Fibroblast of lung (primary cell): ENCODE data around the gene CSNK2A1. TPM values are rescaled to one million over a fixed set of nuclear protein-coding genes. Genes with fewer than 3 reads are reported as not detected.

ENCODE experiments used
- DNase-seq, 2 donors: peaks; one replicate each; pipeline versions ENCODE4 v3.0.0 to v3.0.0-alpha.2; 2010; ENCODE audit warnings: low read depth in 2 of 2
- H2AFZ ChIP-seq: 2 replicates; pipeline ENCODE4 v1.5.1; 2012; ENCODE audit warnings: low read length, control low read depth, inconsistent platforms
- H3K27ac ChIP-seq: 2 replicates; pipeline ENCODE4 v1.5.1; 2011; ENCODE audit warnings: low read length, control low read depth; ENCODE audit not compliant: insufficient read depth
- H3K27me3 ChIP-seq: 2 replicates; pipeline ENCODE4 v1.5.1; 2011; ENCODE audit warnings: mild to moderate bottlenecking, low read length; ENCODE audit not compliant: control insufficient read depth, insufficient read depth
- H3K36me3 ChIP-seq: 2 replicates; pipeline ENCODE4 v1.5.1; 2011; ENCODE audit warnings: low read length; ENCODE audit not compliant: control insufficient read depth, insufficient read depth
- H3K4me1 ChIP-seq: 2 replicates; pipeline ENCODE4 v1.5.1; 2011; ENCODE audit warnings: low read length; ENCODE audit not compliant: control insufficient read depth, insufficient read depth; ENCODE audit errors: extremely low read depth
- H3K4me2 ChIP-seq: 2 replicates; pipeline ENCODE4 v1.5.1; 2011; ENCODE audit warnings: low read length, control low read depth; ENCODE audit not compliant: insufficient read depth; ENCODE audit errors: extremely low read depth
- H3K4me3 ChIP-seq, 4 experiments: fragments of 200-600 bp in 1 of 4; sonication (generic) in 1 of 4; replicated peaks in 1 of 4; 2 replicates each; pipeline ENCODE4 v1.5.1; 2011 to 2016; ENCODE audit warnings: low read length in 4 of 4, low read depth in 3 of 4, mild to moderate bottlenecking in 3 of 4, control low read depth in 2 of 4, inconsistent platforms in 1 of 4, mixed read lengths in 1 of 4; ENCODE audit not compliant: insufficient read depth in 1 of 4; ENCODE audit errors: control extremely low read depth in 1 of 4
- H3K79me2 ChIP-seq: 2 replicates; pipeline ENCODE4 v1.5.1; 2012; ENCODE audit warnings: mild to moderate bottlenecking, low read length, inconsistent platforms; ENCODE audit not compliant: control insufficient read depth, insufficient read depth
- H3K9ac ChIP-seq: 2 replicates; pipeline ENCODE4 v1.5.1; 2011; ENCODE audit warnings: mild to moderate bottlenecking, low read length, control low read depth; ENCODE audit not compliant: insufficient read depth
- H3K9me3 ChIP-seq: 2 replicates; pipeline ENCODE4 v1.5.1; 2012; ENCODE audit warnings: low read depth, low read length; ENCODE audit not compliant: control insufficient read depth, insufficient read depth
- H4K20me1 ChIP-seq: 2 replicates; pipeline ENCODE4 v1.5.1; 2011; ENCODE audit warnings: low read length; ENCODE audit not compliant: control insufficient read depth, insufficient read depth; ENCODE audit errors: extremely low read depth
- EZH2 ChIP-seq: IDR thresholded peaks from 2 replicates; pipeline ENCODE4 v1.5.1; 2012; ENCODE audit warnings: low read length, control low read depth, mild to moderate bottlenecking; ENCODE audit errors: missing control alignments
- polyA plus RNA-seq, 2 donors: library from polyadenylated mRNA; depleted of rRNA in 1 of 2; stranded (reverse) in 1 of 2; unstranded in 1 of 2; fragments of >200 nt; gene quantifications; 2 replicates each; pipeline ENCODE4 v1.2.1, GENCODE V29; 2011 to 2012; ENCODE audit warnings: missing spikeins in 1 of 2
- total RNA-seq: library from RNA; depleted of rRNA; stranded (reverse); fragments of >200 nt; gene quantifications from 2 replicates; pipeline ENCODE4 v1.2.1, GENCODE V29; 2014
- TF ChIP-seq, protein P1 (sequence below), 2 donors: IDR thresholded peaks in 1 of 2; conservative IDR thresholded peaks in 1 of 2; 1 replicate in 1 of 2; 2 replicates in 1 of 2; pipeline ENCODE4 v1.5.1; 2011 to 2012; ENCODE audit warnings: low read length in 2 of 2, control low read depth in 1 of 2, inconsistent platforms in 1 of 2, low read depth in 1 of 2, mild to moderate bottlenecking in 1 of 2

CSNK2A1 gene
- total and polyA plus RNA-seq, 2 donors (not counting 1 experiment from before 2014, with no cell fraction given): 120 to 124 TPM

DNA sequence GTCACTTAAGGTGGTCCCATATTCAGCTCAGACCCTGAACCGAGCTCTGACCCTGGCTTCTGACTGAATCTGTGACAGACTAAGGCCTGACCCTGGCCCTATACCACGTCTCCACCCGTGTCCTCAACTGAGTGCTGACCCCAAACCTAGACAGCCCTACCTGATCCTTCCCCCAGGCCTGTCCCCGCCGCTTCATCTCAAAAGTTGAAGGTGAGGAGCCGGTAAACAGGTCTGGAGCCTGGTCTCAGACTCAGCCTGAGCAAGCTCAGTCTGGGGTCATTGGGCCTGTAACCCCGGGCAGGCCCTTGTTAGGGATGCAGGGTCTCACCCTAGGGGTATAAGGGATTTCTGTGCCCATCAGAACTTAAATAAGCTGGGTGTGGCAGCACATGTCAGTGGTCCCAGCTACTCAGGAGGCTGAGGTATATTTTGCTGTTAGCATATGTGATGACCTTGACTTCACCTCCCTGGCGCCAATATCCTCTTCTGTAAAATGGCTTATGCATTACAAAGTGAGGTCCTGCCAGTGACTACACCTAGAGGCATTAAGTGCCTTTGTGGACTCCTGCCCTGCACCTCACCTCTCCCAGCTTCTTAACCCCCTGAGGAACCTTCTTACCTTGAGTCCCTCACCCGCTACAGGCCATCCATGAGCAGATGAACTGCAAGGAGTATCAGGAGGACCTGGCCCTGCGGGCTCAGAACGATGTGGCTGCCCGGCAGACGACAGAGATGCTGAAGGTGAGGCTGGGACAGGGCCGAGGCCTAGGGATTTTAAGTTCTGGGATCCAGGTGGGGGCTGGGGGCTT is 115.5 kb downstream of the CSNK2A1 start:
- no peaks in the 10 kb centered on the region for H3K9me3 ChIP-seq
- H4K20me1 ChIP-seq: no peaks in the 10 kb centered on the region
- no peak for DNase-seq
- H3K4me1 ChIP-seq: no peaks in the 10 kb centered on the region
- H3K27ac ChIP-seq: no peak overlapping the region
- H3K27me3 ChIP-seq: no peaks in the 10 kb centered on the region
- H3K79me2 ChIP-seq: no peaks in the 10 kb centered on the region
- no peak overlapping the region for H3K9ac ChIP-seq
- peaks cover 11% of the 10 kb centered on the region for H3K36me3 ChIP-seq
- no peak overlapping the region for H2AFZ ChIP-seq
- TF ChIP-seq, protein P1, sequence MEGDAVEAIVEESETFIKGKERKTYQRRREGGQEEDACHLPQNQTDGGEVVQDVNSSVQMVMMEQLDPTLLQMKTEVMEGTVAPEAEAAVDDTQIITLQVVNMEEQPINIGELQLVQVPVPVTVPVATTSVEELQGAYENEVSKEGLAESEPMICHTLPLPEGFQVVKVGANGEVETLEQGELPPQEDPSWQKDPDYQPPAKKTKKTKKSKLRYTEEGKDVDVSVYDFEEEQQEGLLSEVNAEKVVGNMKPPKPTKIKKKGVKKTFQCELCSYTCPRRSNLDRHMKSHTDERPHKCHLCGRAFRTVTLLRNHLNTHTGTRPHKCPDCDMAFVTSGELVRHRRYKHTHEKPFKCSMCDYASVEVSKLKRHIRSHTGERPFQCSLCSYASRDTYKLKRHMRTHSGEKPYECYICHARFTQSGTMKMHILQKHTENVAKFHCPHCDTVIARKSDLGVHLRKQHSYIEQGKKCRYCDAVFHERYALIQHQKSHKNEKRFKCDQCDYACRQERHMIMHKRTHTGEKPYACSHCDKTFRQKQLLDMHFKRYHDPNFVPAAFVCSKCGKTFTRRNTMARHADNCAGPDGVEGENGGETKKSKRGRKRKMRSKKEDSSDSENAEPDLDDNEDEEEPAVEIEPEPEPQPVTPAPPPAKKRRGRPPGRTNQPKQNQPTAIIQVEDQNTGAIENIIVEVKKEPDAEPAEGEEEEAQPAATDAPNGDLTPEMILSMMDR (conservative IDR thresholded peaks at IDR 0.05 in 1 of 2, IDR thresholded peaks at IDR 0.05 in 1 of 2; ENCODE audit: low read depth in 1 of 2, low read length in 2 of 2): no peak
- no peak for TF ChIP-seq EZH2
- H3K4me2 ChIP-seq: no peak overlapping the region
- no peak overlapping the region for H3K4me3 ChIP-seq

DNA sequence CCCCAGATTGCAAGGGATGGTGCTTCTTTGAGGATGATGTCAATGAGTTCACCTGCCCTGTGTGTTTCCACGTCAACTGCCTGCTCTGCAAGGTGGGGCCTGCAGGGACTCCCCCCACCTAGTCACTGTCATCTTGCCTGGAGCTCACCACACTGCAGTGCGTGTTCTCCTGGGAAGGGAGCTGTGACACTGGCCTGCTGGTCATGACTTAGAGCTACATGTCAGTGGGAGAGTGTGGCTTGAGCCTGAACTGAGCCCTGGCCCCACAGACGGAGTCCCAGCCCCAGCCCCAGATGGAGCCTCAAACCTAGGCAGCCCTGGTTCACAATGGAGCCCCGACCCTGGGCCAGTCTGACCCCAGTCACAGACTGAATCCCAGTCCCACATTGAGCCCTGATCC is 116.2 kb downstream of the CSNK2A1 start:
- H2AFZ ChIP-seq: no peak overlapping the region

DNA sequence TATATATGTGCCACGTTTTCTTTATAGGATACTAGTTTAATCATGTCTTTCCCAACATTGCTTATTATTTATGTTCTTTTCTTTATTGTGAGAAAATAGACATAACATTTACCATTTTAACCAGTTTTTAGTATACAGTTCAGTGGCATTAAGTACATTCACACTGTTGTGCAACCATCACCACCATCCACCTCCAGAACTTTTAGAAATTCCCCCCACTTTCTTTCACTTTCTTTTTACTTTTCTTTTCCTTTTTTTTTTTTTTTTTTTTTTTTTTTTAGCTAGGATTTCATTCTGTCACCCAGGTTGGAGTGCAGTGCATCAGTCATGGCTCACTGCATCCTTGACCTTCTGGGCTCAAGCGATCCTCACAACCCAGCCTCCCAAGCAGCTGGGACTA is 117.0 kb downstream of the CSNK2A1 start:
- no peak for TF ChIP-seq EZH2
- TF ChIP-seq, protein P1 (conservative IDR thresholded peaks at IDR 0.05 in 1 of 2, IDR thresholded peaks at IDR 0.05 in 1 of 2; ENCODE audit: low read depth in 1 of 2, low read length in 2 of 2): no peak
- H3K36me3 ChIP-seq: peaks cover 9% of the 10 kb centered on the region

More for the DNA sequence above, 116.2 kb downstream of the CSNK2A1 start:
- no peaks in the 10 kb centered on the region for H4K20me1 ChIP-seq
- no peak overlapping the region for H3K9ac ChIP-seq
- H3K4me3 ChIP-seq: no peak overlapping the region
- H3K4me1 ChIP-seq: no peaks in the 10 kb centered on the region
- no peaks in the 10 kb centered on the region for H3K27me3 ChIP-seq
- H3K4me2 ChIP-seq: no peak overlapping the region
- no peak for DNase-seq
- TF ChIP-seq EZH2: no peak
- H3K27ac ChIP-seq: no peak overlapping the region
- no peaks in the 10 kb centered on the region for H3K79me2 ChIP-seq
- H3K36me3 ChIP-seq: peaks cover 9% of the 10 kb centered on the region
- H3K9me3 ChIP-seq: no peaks in the 10 kb centered on the region

More for the DNA sequence above, 117.0 kb downstream of the CSNK2A1 start:
- H4K20me1 ChIP-seq: no peaks in the 10 kb centered on the region
- no peaks in the 10 kb centered on the region for H3K4me1 ChIP-seq
- no peaks in the 10 kb centered on the region for H3K9me3 ChIP-seq
- no peak overlapping the region for H3K4me2 ChIP-seq
- no peak overlapping the region for H3K27ac ChIP-seq
- H3K4me3 ChIP-seq: no peak overlapping the region
- no peaks in the 10 kb centered on the region for H3K27me3 ChIP-seq
- DNase-seq: no peak
- no peak overlapping the region for H3K9ac ChIP-seq
- no peaks in the 10 kb centered on the region for H3K79me2 ChIP-seq
- H2AFZ ChIP-seq: no peak overlapping the region

Other genes starting within 250 kb of the CSNK2A1 start
- gene ZCCHC3, start 246.2 kb downstream of the CSNK2A1 start, total RNA-seq: 11.6 and 11.8 TPM in 2 replicates
- 8.7 TPM in 2 replicates for gene ZCCHC3, start 246.2 kb downstream of the CSNK2A1 start, polyA plus RNA-seq
- 5.6 and 7.3 TPM in 2 replicates for gene SOX12, start 218.2 kb downstream of the CSNK2A1 start, total RNA-seq
- gene SOX12, start 218.2 kb downstream of the CSNK2A1 start, polyA plus RNA-seq: 4.0 and 4.7 TPM in 2 replicates
- 23.1 and 34.5 TPM in 2 replicates for gene NRSN2, start 196.7 kb downstream of the CSNK2A1 start, total RNA-seq
- 56.0 and 60.5 TPM in 2 replicates for gene NRSN2, start 196.7 kb downstream of the CSNK2A1 start, polyA plus RNA-seq
- gene TRIB3, start 163.0 kb downstream of the CSNK2A1 start, total RNA-seq: 194 and 202 TPM in 2 replicates
- gene TRIB3, start 163.0 kb downstream of the CSNK2A1 start, polyA plus RNA-seq: 13.3 and 23.4 TPM in 2 replicates
- gene RBCK1, start 135.5 kb downstream of the CSNK2A1 start, total RNA-seq: 81.7 and 89.0 TPM in 2 replicates
- gene RBCK1, start 135.5 kb downstream of the CSNK2A1 start, polyA plus RNA-seq: 35.2 and 36.3 TPM in 2 replicates
- gene TBC1D20, start 81.3 kb downstream of the CSNK2A1 start, total RNA-seq: 28.8 and 33.9 TPM in 2 replicates
- gene TBC1D20, start 81.3 kb downstream of the CSNK2A1 start, polyA plus RNA-seq: 36.8 and 38.3 TPM in 2 replicates
- gene TCF15, start 66.5 kb upstream of the CSNK2A1 start, total RNA-seq: not detected in 2 replicates
- gene TCF15, start 66.5 kb upstream of the CSNK2A1 start, polyA plus RNA-seq: not detected in 2 replicates
- gene SRXN1, start 109.4 kb upstream of the CSNK2A1 start, total RNA-seq: 58.6 and 91.2 TPM in 2 replicates
- 50.5 and 67.7 TPM in 2 replicates for gene SRXN1, start 109.4 kb upstream of the CSNK2A1 start, polyA plus RNA-seq
- gene SCRT2, start 132.0 kb upstream of the CSNK2A1 start, total RNA-seq: not detected in 2 replicates
- gene SCRT2, start 132.0 kb upstream of the CSNK2A1 start, polyA plus RNA-seq: not detected in 2 replicates
- gene SLC52A3, start 224.7 kb upstream of the CSNK2A1 start, total RNA-seq: not detected in 2 replicates
- not detected in 2 replicates for gene SLC52A3, start 224.7 kb upstream of the CSNK2A1 start, polyA plus RNA-seq